K562 (cell line): ENCODE measurements around the gene SLC1A5. TPM values are rescaled to one million over a fixed set of nuclear protein-coding genes. Genes with fewer than 3 reads are reported as not detected.

Experiments
- CBFA2T2 ChIP-seq: fragments of 450-650 bp; conservative IDR thresholded peaks from 2 replicates; pipeline ENCODE4 v1.6.1; 2017; ENCODE audit warnings: mild to moderate bottlenecking
- CREB1 ChIP-seq, 2 experiments: sonication (generic) in 1 of 2; formaldehyde crosslinking in 1 of 2; IDR thresholded peaks; 2 replicates each; pipeline versions ENCODE4 v1.6.1 to v1.8.0; 2012 to 2022; ENCODE audit warnings: inconsistent platforms in 1 of 2, mild to moderate bottlenecking in 1 of 2, missing genetic modification reagents in 1 of 2, moderate library complexity in 1 of 2
- CXXC5 ChIP-seq: fragments of 250-450 bp; sonication (Bioruptor Pico); IDR thresholded peaks from 2 replicates; pipeline ENCODE4 v1.8.0; 2022; ENCODE audit warnings: inconsistent platforms, mild to moderate bottlenecking, moderate library complexity
- ETV6 ChIP-seq, 3 experiments: fragments of 150-350 bp in 1 of 3; sonication (generic) in 1 of 3; formaldehyde crosslinking in 1 of 3; IDR thresholded peaks; 2 replicates each; pipeline versions ENCODE4 v1.6.1 to v1.8.0; 2014 to 2022; ENCODE audit warnings: borderline replicate concordance in 2 of 3, low read depth in 2 of 3, antibody characterized with exemption in 1 of 3, low read length in 1 of 3, mild to moderate bottlenecking in 1 of 3, missing genetic modification reagents in 1 of 3
- FOXP1 ChIP-seq: sonication (generic); formaldehyde crosslinking; IDR thresholded peaks from 2 replicates; pipeline ENCODE4 v1.8.0; 2022; ENCODE audit warnings: mild to moderate bottlenecking, missing genetic modification reagents
- HDGF ChIP-seq: fragments of 450-650 bp; IDR thresholded peaks from 2 replicates; pipeline ENCODE4 v1.6.1; 2016
- HLTF ChIP-seq: fragments of 450-650 bp; IDR thresholded peaks from 2 replicates; pipeline ENCODE4 v1.6.1; 2016
- HMG20B ChIP-seq: fragments of 250-450 bp; sonication (Bioruptor Pico); IDR thresholded peaks from 2 replicates; pipeline ENCODE4 v1.5.0; 2021; ENCODE audit warnings: mild to moderate bottlenecking
- JUN ChIP-seq, 2 experiments: sonication (generic) in 1 of 2; formaldehyde crosslinking in 1 of 2; IDR thresholded peaks; 2 replicates each; pipeline versions ENCODE4 v1.6.1 to v1.8.0; 2012 to 2022; ENCODE audit warnings: borderline replicate concordance in 2 of 2, mild to moderate bottlenecking in 2 of 2, improper control_type of control experiment in 1 of 2, low read depth in 1 of 2, low read length in 1 of 2, missing genetic modification reagents in 1 of 2
- KDM1A ChIP-seq, 2 experiments: fragments of 450-650 bp; IDR thresholded peaks; 2 replicates each; pipeline ENCODE4 v1.6.1; 2016; ENCODE audit warnings: mild to moderate bottlenecking in 2 of 2
- KHSRP ChIP-seq: fragments of 450-650 bp; IDR thresholded peaks from 2 replicates; pipeline ENCODE4 v1.6.1; 2017
- MAZ ChIP-seq, 2 experiments: fragments of 450-650 bp in 1 of 2; sonication (generic) in 1 of 2; formaldehyde crosslinking; IDR thresholded peaks in 1 of 2; conservative IDR thresholded peaks in 1 of 2; 2 replicates each; pipeline versions ENCODE4 v1.4.0 to v1.5.0; 2020; ENCODE audit warnings: mild to moderate bottlenecking in 1 of 2, missing genetic modification reagents in 1 of 2
- NCOA4 ChIP-seq: fragments of 450-650 bp; IDR thresholded peaks from 2 replicates; pipeline ENCODE4 v1.6.1; 2018; ENCODE audit warnings: mild to moderate bottlenecking; ENCODE audit not compliant: partially characterized antibody
- NCOA6 ChIP-seq: fragments of 450-650 bp; IDR thresholded peaks from 2 replicates; pipeline ENCODE4 v1.6.1; 2017; ENCODE audit warnings: mild to moderate bottlenecking
- NR3C1 ChIP-seq: sonication (generic); formaldehyde crosslinking; IDR thresholded peaks from 2 replicates; pipeline ENCODE4 v1.8.1; 2022; ENCODE audit warnings: missing genetic modification reagents
- POLR2H ChIP-seq: IDR thresholded peaks from 2 replicates; pipeline ENCODE4 v1.6.1; 2016; ENCODE audit warnings: missing genetic modification characterization, low read depth, mild to moderate bottlenecking, control low read depth, missing compliant biosample characterization, moderate library complexity
- SP1 ChIP-seq: sonication (generic); formaldehyde crosslinking; IDR thresholded peaks from 2 replicates; pipeline ENCODE4 v1.8.1; 2022; ENCODE audit warnings: mild to moderate bottlenecking, missing genetic modification reagents
- TGIF2 ChIP-seq: sonication (generic); formaldehyde crosslinking; IDR thresholded peaks from 2 replicates; pipeline ENCODE4 v1.8.1; 2022; ENCODE audit warnings: mild to moderate bottlenecking, missing genetic modification reagents, moderate library complexity
- polyA plus RNA-seq, 8 experiments: library from polyadenylated mRNA; depleted of rRNA in 4 of 8; stranded (reverse) in 5 of 8; unstranded in 3 of 8; fragments of >200 nt; fragmentation: Nextera tagmentation in 2 of 8; fragmentation: Illumina TruSeq in 1 of 8; extraction: Ambion mirVana in 2 of 8; extraction: Trizol in 1 of 8; gene quantifications; 2 replicates each; pipeline versions ENCODE4 v1.2.1 to v1.2.3, GENCODE V29; 2011 to 2014; ENCODE audit warnings: inconsistent platforms in 1 of 8, missing spikeins in 1 of 8
- total RNA-seq, 7 experiments: library from RNA; depleted of rRNA in 6 of 7; stranded (reverse); fragments of >200 nt in 6 of 7; fragmentation: Illumina TruSeq in 2 of 7; extraction: Trizol in 2 of 7; gene quantifications; 2 replicates each; pipeline versions ENCODE4 v1.2.1 to v1.2.3, GENCODE V29; 2011 to 2021; ENCODE audit warnings: low replicate concordance in 1 of 7
- TF ChIP-seq, protein P1 (sequence below): sonication (generic); formaldehyde crosslinking; IDR thresholded peaks from 2 replicates; pipeline ENCODE4 v1.8.0; 2023; ENCODE audit warnings: mild to moderate bottlenecking, missing genetic modification reagents
- TF ChIP-seq, protein P2 (sequence below): fragments of 200-800 bp; sonication (Bioruptor generic); IDR thresholded peaks from 2 replicates; pipeline ENCODE4 v1.6.1; 2017; ENCODE audit warnings: missing genetic modification characterization, missing compliant biosample characterization
- TF ChIP-seq, protein P3 (sequence below): sonication (generic); formaldehyde crosslinking; IDR thresholded peaks from 2 replicates; pipeline ENCODE4 v1.8.1; 2023; ENCODE audit warnings: mild to moderate bottlenecking, missing genetic modification reagents, moderate library complexity
- TF ChIP-seq, protein P4 (sequence below): fragments of 250-450 bp; sonication (Bioruptor Pico); IDR thresholded peaks from 2 replicates; pipeline ENCODE4 v1.4.0; 2020; ENCODE audit warnings: mild to moderate bottlenecking, moderate library complexity, borderline replicate concordance

The SLC1A5 gene
- total and polyA plus RNA-seq, 9 of the 15 experiments (the other 6 are each of a cell fraction or from before 2014, with no cell fraction given) = 31.2 to 417 (median 134) TPM

DNA sequence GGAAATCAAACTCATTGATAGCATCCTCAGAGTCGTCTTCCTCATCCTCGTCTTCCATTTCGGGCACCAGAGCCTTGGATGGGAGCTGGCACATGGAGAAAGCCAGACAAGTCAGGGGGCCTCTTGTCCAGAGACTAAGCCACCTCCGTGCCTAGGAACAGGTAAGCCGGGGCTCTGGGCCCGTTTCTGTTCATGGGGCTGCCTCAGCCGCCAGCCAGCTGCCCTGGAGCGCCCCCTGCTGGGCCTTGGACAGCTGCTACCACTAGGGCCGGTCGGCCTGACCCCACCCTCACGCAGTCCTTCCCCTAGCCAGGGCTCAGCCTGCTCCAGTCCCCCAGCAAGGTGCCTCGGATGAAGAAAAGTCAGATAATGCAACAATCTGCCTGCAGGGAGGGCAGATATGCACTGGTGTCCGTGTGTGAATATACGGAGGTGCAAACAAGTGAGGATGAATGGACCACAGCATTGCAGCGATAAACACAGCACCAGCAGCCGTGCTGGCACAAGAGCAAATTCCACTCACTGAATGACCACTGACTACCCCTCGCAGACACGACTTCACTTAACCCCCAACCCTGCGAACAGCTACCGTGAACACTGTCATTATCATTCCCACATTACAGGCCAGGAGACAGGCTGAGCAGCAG lies 59.6 kb downstream of the SLC1A5 start (continued):
- TF ChIP-seq NCOA6 = no peak
- no peak for TF ChIP-seq KDM1A (IDR thresholded peaks at IDR 0.05)
- no peak for TF ChIP-seq HDGF
- TF ChIP-seq NR3C1 (CRISPR knock-in tag) = no peak
- TF ChIP-seq CREB1 (IDR thresholded peaks at IDR 0.05) = no peak
- TF ChIP-seq CREB1 (CRISPR knock-in tag; IDR thresholded peaks at IDR 0.05) = 0 out of 2 replicates have a peak, but pooled peaks have one; percentile 37
- no peak for TF ChIP-seq POLR2H (tag)
- no peak for TF ChIP-seq CBFA2T2
- TF ChIP-seq, protein P1, sequence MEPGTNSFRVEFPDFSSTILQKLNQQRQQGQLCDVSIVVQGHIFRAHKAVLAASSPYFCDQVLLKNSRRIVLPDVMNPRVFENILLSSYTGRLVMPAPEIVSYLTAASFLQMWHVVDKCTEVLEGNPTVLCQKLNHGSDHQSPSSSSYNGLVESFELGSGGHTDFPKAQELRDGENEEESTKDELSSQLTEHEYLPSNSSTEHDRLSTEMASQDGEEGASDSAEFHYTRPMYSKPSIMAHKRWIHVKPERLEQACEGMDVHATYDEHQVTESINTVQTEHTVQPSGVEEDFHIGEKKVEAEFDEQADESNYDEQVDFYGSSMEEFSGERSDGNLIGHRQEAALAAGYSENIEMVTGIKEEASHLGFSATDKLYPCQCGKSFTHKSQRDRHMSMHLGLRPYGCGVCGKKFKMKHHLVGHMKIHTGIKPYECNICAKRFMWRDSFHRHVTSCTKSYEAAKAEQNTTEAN (CRISPR knock-in tag) = no peak
- TF ChIP-seq ETV6 (IDR thresholded peaks at IDR 0.05; ENCODE audit: borderline replicate concordance in 1 of 2, low read depth in 2 of 2, low read length in 1 of 2) = no peak
- no peak for TF ChIP-seq ETV6 (CRISPR knock-in tag; IDR thresholded peaks at IDR 0.05; ENCODE audit: borderline replicate concordance)
- peak in 1 of 2 experiments; percentile 58; a peak in 1 of 4 replicates for TF ChIP-seq MAZ (CRISPR knock-in tag; conservative IDR thresholded peaks at IDR 0.05 in 1 of 2, IDR thresholded peaks at IDR 0.05 in 1 of 2)
- 0 out of 2 replicates have a peak, but pooled peaks have one; percentile 33 for TF ChIP-seq FOXP1 (CRISPR knock-in tag)
- TF ChIP-seq, protein P2, sequence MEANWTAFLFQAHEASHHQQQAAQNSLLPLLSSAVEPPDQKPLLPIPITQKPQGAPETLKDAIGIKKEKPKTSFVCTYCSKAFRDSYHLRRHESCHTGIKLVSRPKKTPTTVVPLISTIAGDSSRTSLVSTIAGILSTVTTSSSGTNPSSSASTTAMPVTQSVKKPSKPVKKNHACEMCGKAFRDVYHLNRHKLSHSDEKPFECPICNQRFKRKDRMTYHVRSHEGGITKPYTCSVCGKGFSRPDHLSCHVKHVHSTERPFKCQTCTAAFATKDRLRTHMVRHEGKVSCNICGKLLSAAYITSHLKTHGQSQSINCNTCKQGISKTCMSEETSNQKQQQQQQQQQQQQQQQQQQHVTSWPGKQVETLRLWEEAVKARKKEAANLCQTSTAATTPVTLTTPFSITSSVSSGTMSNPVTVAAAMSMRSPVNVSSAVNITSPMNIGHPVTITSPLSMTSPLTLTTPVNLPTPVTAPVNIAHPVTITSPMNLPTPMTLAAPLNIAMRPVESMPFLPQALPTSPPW = peak; percentile 57
- no peak for TF ChIP-seq KHSRP
- TF ChIP-seq HLTF = no peak
- no peak for TF ChIP-seq TGIF2
- no peak for TF ChIP-seq CXXC5
- TF ChIP-seq, protein P3, sequence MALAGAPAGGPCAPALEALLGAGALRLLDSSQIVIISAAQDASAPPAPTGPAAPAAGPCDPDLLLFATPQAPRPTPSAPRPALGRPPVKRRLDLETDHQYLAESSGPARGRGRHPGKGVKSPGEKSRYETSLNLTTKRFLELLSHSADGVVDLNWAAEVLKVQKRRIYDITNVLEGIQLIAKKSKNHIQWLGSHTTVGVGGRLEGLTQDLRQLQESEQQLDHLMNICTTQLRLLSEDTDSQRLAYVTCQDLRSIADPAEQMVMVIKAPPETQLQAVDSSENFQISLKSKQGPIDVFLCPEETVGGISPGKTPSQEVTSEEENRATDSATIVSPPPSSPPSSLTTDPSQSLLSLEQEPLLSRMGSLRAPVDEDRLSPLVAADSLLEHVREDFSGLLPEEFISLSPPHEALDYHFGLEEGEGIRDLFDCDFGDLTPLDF (CRISPR knock-in tag) = no peak
- TF ChIP-seq JUN (IDR thresholded peaks at IDR 0.05; ENCODE audit: borderline replicate concordance, low read depth, low read length) = no peak
- no peak for TF ChIP-seq JUN (CRISPR knock-in tag; IDR thresholded peaks at IDR 0.05; ENCODE audit: borderline replicate concordance)
- TF ChIP-seq, protein P4, sequence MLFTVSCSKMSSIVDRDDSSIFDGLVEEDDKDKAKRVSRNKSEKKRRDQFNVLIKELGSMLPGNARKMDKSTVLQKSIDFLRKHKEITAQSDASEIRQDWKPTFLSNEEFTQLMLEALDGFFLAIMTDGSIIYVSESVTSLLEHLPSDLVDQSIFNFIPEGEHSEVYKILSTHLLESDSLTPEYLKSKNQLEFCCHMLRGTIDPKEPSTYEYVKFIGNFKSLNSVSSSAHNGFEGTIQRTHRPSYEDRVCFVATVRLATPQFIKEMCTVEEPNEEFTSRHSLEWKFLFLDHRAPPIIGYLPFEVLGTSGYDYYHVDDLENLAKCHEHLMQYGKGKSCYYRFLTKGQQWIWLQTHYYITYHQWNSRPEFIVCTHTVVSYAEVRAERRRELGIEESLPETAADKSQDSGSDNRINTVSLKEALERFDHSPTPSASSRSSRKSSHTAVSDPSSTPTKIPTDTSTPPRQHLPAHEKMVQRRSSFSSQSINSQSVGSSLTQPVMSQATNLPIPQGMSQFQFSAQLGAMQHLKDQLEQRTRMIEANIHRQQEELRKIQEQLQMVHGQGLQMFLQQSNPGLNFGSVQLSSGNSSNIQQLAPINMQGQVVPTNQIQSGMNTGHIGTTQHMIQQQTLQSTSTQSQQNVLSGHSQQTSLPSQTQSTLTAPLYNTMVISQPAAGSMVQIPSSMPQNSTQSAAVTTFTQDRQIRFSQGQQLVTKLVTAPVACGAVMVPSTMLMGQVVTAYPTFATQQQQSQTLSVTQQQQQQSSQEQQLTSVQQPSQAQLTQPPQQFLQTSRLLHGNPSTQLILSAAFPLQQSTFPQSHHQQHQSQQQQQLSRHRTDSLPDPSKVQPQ (CRISPR knock-in tag) = no peak
- no peak for TF ChIP-seq HMG20B (CRISPR knock-in tag)
- peak; percentile 20; the same call in 1 of the 2 replicates for TF ChIP-seq SP1
- no peak for TF ChIP-seq NCOA4
